GM19397 (cell line): ENCODE measurements around the gene ADAM23.

Experiments used
- ATAC-seq: cut with Tn5 transposase; IDR thresholded peaks from one replicate; pipeline ENCODE4 v1.9.1; 2021; ENCODE audit warnings: mild to moderate bottlenecking, moderate library complexity; ENCODE audit not compliant: unreplicated experiment

Gene ADAM23

GRCh38 chr2:206502729-206503128 lies 59.4 kb downstream of the ADAM23 start:
- no peak for ATAC-seq

- ATAC-seq = no peak
Measured at GRCh38 chr2:206511283-206511682, 68.0 kb downstream of the ADAM23 start.

GRCh38 chr2:206512999-206513398 lies 69.7 kb downstream of the ADAM23 start:
- no peak for ATAC-seq

GRCh38 chr2:206515580-206515979 lies 72.2 kb downstream of the ADAM23 start:
- ATAC-seq = no peak

- ATAC-seq = no peak
Measured at GRCh38 chr2:206518997-206519396, 75.7 kb downstream of the ADAM23 start.

GRCh38 chr2:206520450-206520849 lies 77.1 kb downstream of the ADAM23 start:
- no peak for ATAC-seq

GRCh38 chr2:206521115-206521514 lies 77.8 kb downstream of the ADAM23 start:
- no peak for ATAC-seq

- no peak for ATAC-seq
Measured at GRCh38 chr2:206521612-206522011, 78.3 kb downstream of the ADAM23 start.

GRCh38 chr2:206526416-206526815 lies 83.1 kb downstream of the ADAM23 start:
- no peak for ATAC-seq

- ATAC-seq = no peak
Measured at GRCh38 chr2:206527153-206527552, 83.8 kb downstream of the ADAM23 start.

GRCh38 chr2:206530727-206531126 lies 87.4 kb downstream of the ADAM23 start:
- no peak for ATAC-seq

- ATAC-seq = no peak
Measured at GRCh38 chr2:206531996-206532543, 88.7 kb downstream of the ADAM23 start.

GRCh38 chr2:206533977-206534376 lies 90.6 kb downstream of the ADAM23 start:
- no peak for ATAC-seq

- ATAC-seq = peak; percentile 59
Measured at GRCh38 chr2:206535260-206535986, 92.1 kb downstream of the ADAM23 start.

- ATAC-seq = no peak
Measured at GRCh38 chr2:206540757-206541156, 97.4 kb downstream of the ADAM23 start.

GRCh38 chr2:206543073-206543472 lies 99.7 kb downstream of the ADAM23 start:
- ATAC-seq = no peak

- ATAC-seq = no peak
Measured at GRCh38 chr2:206548383-206548782, 105.1 kb downstream of the ADAM23 start.

- no peak for ATAC-seq
Measured at GRCh38 chr2:206555721-206556120, 112.4 kb downstream of the ADAM23 start.

- ATAC-seq = no peak
Measured at GRCh38 chr2:206556357-206556949, 113.1 kb downstream of the ADAM23 start.

- ATAC-seq = no peak
Measured at GRCh38 chr2:206557321-206557720, 114.0 kb downstream of the ADAM23 start.

GRCh38 chr2:206558492-206558891 lies 115.2 kb downstream of the ADAM23 start:
- no peak for ATAC-seq

- no peak for ATAC-seq
Measured at GRCh38 chr2:206561962-206562361, 118.6 kb downstream of the ADAM23 start.
